Measurements from ENCODE around the gene CREB1.

DNA sequence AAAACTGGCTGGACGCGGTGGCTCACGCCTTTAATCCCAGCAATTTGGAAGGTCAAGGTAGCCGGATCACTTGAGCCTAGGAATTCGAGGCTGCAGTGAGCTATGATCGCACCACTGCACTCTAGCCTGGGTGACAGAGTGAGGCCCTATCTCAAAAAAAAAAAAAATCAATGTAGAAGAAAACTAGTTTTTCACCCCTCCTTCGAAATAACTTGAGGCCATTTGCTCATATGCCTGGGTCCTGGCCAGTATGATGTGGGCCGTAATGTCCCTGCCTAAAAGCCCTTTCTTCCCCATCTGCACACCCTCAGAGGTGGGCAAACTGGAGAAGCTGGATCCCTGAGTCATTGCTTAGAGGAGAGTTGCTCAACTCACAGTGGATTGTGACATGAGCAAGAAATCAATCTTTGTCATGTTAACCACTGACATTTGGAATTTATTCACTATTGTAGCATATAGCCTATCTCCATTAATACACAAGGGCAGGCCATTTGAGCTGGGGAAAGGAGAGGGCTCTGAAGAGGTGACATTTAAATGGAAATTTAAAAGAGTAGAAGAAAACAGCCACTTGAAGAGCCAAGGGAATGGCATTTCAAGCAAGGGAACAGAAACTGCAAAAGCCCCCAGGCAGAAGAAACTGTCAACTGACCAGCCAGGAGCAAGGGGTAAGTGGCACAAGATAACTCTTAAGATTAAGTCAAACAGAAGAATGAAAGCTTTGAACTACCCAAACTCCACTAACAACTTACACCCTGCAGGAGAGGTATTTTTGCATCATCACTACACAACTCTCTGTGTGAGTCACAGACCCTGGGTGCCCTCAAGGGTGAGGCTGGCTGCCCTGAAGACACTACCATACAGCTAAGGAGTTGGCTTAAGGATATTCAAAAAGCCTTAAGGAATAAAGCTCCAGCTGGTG, 103.1 kb downstream of the CREB1 start:
- no peak for TF ChIP-seq POLR2A (IDR thresholded peaks at IDR 0.05)
- TF ChIP-seq, protein P1, sequence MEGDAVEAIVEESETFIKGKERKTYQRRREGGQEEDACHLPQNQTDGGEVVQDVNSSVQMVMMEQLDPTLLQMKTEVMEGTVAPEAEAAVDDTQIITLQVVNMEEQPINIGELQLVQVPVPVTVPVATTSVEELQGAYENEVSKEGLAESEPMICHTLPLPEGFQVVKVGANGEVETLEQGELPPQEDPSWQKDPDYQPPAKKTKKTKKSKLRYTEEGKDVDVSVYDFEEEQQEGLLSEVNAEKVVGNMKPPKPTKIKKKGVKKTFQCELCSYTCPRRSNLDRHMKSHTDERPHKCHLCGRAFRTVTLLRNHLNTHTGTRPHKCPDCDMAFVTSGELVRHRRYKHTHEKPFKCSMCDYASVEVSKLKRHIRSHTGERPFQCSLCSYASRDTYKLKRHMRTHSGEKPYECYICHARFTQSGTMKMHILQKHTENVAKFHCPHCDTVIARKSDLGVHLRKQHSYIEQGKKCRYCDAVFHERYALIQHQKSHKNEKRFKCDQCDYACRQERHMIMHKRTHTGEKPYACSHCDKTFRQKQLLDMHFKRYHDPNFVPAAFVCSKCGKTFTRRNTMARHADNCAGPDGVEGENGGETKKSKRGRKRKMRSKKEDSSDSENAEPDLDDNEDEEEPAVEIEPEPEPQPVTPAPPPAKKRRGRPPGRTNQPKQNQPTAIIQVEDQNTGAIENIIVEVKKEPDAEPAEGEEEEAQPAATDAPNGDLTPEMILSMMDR (IDR thresholded peaks at IDR 0.05): no peak

Measured in heart left ventricle (tissue), 13 donors.